Glutamatergic neuron (in vitro differentiated cells): ENCODE results near the gene VEPH1. TPM values are rescaled to one million over a fixed set of nuclear protein-coding genes. Genes with fewer than 3 reads are reported as not detected.

Experiments
- DNase-seq: peaks from one replicate; pipeline ENCODE4 v3.0.0; 2022
- H3K27ac Mint-ChIP-seq: one replicate; pipeline ENCODE4 v1.8.0; 2020; ENCODE audit warnings: mild to moderate bottlenecking, mixed read lengths, inconsistent platforms; ENCODE audit not compliant: unreplicated experiment
- H3K27me3 Mint-ChIP-seq: one replicate; pipeline ENCODE4 v1.8.0; 2020; ENCODE audit warnings: mild to moderate bottlenecking, moderate library complexity, mixed read lengths, inconsistent platforms; ENCODE audit not compliant: unreplicated experiment
- H3K36me3 Mint-ChIP-seq: one replicate; pipeline ENCODE4 v1.8.0; 2020; ENCODE audit warnings: mild to moderate bottlenecking, mixed read lengths, inconsistent platforms; ENCODE audit not compliant: unreplicated experiment
- H3K4me1 Mint-ChIP-seq: one replicate; pipeline ENCODE4 v1.8.0; 2020; ENCODE audit warnings: mild to moderate bottlenecking, low read depth, mixed read lengths, inconsistent platforms; ENCODE audit not compliant: unreplicated experiment
- H3K4me3 Mint-ChIP-seq: one replicate; pipeline ENCODE4 v1.8.0; 2020; ENCODE audit warnings: mild to moderate bottlenecking, mixed read lengths, inconsistent platforms; ENCODE audit not compliant: unreplicated experiment
- H3K9me3 Mint-ChIP-seq: one replicate; pipeline ENCODE4 v1.8.0; 2020; ENCODE audit warnings: mild to moderate bottlenecking, moderate library complexity, mixed read lengths, inconsistent platforms; ENCODE audit not compliant: unreplicated experiment
- total RNA-seq: library from RNA; stranded (reverse); fragmentation: NEBNext Ultra II Directional; extraction: Animal tissue kit (Norgen Biotek cat#: 25700); gene quantifications from one replicate; pipeline ENCODE4 v1.2.1, GENCODE V29; 2021; ENCODE audit not compliant: unreplicated experiment
- TF ChIP-seq, protein P1 (sequence below): fragments of 200-600 bp; sonication (generic); IDR thresholded peaks from one replicate; pipeline ENCODE4 v1.5.0; 2021; ENCODE audit not compliant: partially characterized antibody, unreplicated experiment

The VEPH1 gene
- total RNA-seq, 1 donor from 2014 or later: 9.3 TPM

DNA sequence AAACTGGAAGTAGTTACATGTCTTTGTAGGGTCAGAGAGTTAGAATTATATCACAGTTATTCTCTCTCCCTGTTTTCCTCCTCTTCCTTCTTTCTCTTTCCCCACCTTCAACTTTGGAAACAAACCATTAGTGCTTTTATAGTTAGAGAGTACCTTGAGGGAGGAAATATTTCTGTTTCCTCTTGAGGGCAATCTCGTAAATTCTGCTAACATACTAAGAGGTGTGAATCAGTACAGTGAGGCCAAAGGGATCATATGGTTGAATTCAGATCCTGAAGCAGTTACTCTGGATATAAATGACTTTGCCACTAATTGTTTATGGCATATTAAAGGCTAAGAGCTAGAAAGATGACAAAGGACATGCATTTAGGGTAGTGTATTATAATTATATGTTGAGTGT is 283.0 kb downstream of the VEPH1 start:
- Mint-ChIP-seq H3K36me3 (no peaks in the 10 kb centered on the region), H3K9me3 (no peaks in the 10 kb centered on the region), H3K27me3 (no peaks in the 10 kb centered on the region), H3K4me1 (no peaks in the 10 kb centered on the region), H3K4me3 (no peak overlapping the region), H3K27ac (no peak overlapping the region)
- no peak for DNase-seq
- TF ChIP-seq, protein P1, sequence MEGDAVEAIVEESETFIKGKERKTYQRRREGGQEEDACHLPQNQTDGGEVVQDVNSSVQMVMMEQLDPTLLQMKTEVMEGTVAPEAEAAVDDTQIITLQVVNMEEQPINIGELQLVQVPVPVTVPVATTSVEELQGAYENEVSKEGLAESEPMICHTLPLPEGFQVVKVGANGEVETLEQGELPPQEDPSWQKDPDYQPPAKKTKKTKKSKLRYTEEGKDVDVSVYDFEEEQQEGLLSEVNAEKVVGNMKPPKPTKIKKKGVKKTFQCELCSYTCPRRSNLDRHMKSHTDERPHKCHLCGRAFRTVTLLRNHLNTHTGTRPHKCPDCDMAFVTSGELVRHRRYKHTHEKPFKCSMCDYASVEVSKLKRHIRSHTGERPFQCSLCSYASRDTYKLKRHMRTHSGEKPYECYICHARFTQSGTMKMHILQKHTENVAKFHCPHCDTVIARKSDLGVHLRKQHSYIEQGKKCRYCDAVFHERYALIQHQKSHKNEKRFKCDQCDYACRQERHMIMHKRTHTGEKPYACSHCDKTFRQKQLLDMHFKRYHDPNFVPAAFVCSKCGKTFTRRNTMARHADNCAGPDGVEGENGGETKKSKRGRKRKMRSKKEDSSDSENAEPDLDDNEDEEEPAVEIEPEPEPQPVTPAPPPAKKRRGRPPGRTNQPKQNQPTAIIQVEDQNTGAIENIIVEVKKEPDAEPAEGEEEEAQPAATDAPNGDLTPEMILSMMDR: no peak

- Mint-ChIP-seq H3K27ac (no peak overlapping the region), H3K4me1 (no peaks in the 10 kb centered on the region), H3K27me3 (no peaks in the 10 kb centered on the region), H3K36me3 (no peaks in the 10 kb centered on the region), H3K9me3 (no peaks in the 10 kb centered on the region), H3K4me3 (no peak overlapping the region)
- TF ChIP-seq, protein P1: no peak
- no peak for DNase-seq
Measured at GRCh38 chr3:157219215-157219614, 284.0 kb downstream of the VEPH1 start.

Other genes starting within 250 kb of the VEPH1 start
- 2.4 TPM for gene PTX3, start 66.6 kb downstream of the VEPH1 start, total RNA-seq